Effector memory CD8-positive, alpha-beta T cell (primary cell): ENCODE results near the gene MYO5B.
A peak's percentile ranks its signal among the peaks of the same experiment; 100 is the strongest.
"Not testable (repeated sequence)": the region's sequence is repeated elsewhere in the genome, so short reads cannot be mapped to it uniquely, and the experiment has no call there.

Experiments used
- ATAC-seq: fragments of 150-1000 bp; cut with Tn5 transposase; replicated peaks from 2 replicates; pipeline ENCODE4 v1.10.0; 2021; ENCODE audit warnings: mild to moderate bottlenecking, moderate library complexity
- DNase-seq, 3 experiments: peaks; one replicate each; pipeline ENCODE4 v3.0.0; 2021
- H3K27ac Mint-ChIP-seq, 2 donors: one replicate each; pipeline ENCODE4 v1.8.0; 2022; ENCODE audit warnings: mild to moderate bottlenecking in 2 of 2, mixed read lengths in 2 of 2, moderate library complexity in 2 of 2
- H3K27me3 Mint-ChIP-seq, 2 donors: one replicate each; pipeline ENCODE4 v1.8.0; 2022; ENCODE audit warnings: mixed read lengths in 2 of 2
- H3K36me3 Mint-ChIP-seq: one replicate; pipeline ENCODE4 v1.8.0; 2022; ENCODE audit warnings: mild to moderate bottlenecking, moderate library complexity, mixed read lengths; ENCODE audit not compliant: insufficient read depth
- H3K4me1 Mint-ChIP-seq, 2 donors: one replicate each; pipeline ENCODE4 v1.8.0; 2022; ENCODE audit warnings: low read depth in 2 of 2, mixed read lengths in 2 of 2
- H3K4me3 Mint-ChIP-seq, 2 donors: one replicate each; pipeline ENCODE4 v1.8.0; 2022; ENCODE audit warnings: mild to moderate bottlenecking in 2 of 2, mixed read lengths in 2 of 2, moderate library complexity in 2 of 2
- H3K9me3 Mint-ChIP-seq, 2 donors: one replicate each; pipeline ENCODE4 v1.8.0; 2022; ENCODE audit warnings: mixed read lengths in 2 of 2

Gene MYO5B

GRCh38 chr18:49907346-49907929, 287.5 kb downstream of the MYO5B start:
- Mint-ChIP-seq H3K4me3 (no peak overlapping the region), H3K36me3 (no peaks in the 10 kb centered on the region), H3K27ac (no peak overlapping the region), H3K4me1 (no peaks in the 10 kb centered on the region), H3K27me3 (peaks cover 5 to 67% of the 10 kb centered on the region in 2 donors), H3K9me3 (no peaks in the 10 kb centered on the region)
- DNase-seq = no peak
- no peak for ATAC-seq

GRCh38 chr18:49905771-49906170, 289.2 kb downstream of the MYO5B start:
- DNase-seq (no peak), ATAC-seq (no peak)
- H3K4me3 Mint-ChIP-seq = no peak overlapping the region
- no peaks in the 10 kb centered on the region for H3K4me1 Mint-ChIP-seq
- H3K27ac Mint-ChIP-seq = no peak overlapping the region
- H3K36me3 Mint-ChIP-seq = no peaks in the 10 kb centered on the region
- peaks cover 11 to 74% of the 10 kb centered on the region in 2 donors for H3K27me3 Mint-ChIP-seq
- H3K9me3 Mint-ChIP-seq = no peaks in the 10 kb centered on the region

GRCh38 chr18:49904871-49905555, 289.9 kb downstream of the MYO5B start:
- H3K9me3 Mint-ChIP-seq = no peaks in the 10 kb centered on the region
- no peaks in the 10 kb centered on the region for H3K36me3 Mint-ChIP-seq
- H3K27ac Mint-ChIP-seq = no peak overlapping the region
- DNase-seq (no peak), ATAC-seq (no peak)
- H3K4me3 Mint-ChIP-seq = no peak overlapping the region
- no peaks in the 10 kb centered on the region for H3K4me1 Mint-ChIP-seq
- H3K27me3 Mint-ChIP-seq = peaks cover 18 to 79% of the 10 kb centered on the region in 2 donors

GRCh38 chr18:49901862-49902340, 293.0 kb downstream of the MYO5B start:
- Mint-ChIP-seq H3K36me3 (no peaks in the 10 kb centered on the region), H3K4me1 (no peaks in the 10 kb centered on the region), H3K9me3 (no peaks in the 10 kb centered on the region), H3K27ac (no peak overlapping the region), H3K27me3 (peaks cover 20 to 55% of the 10 kb centered on the region in 2 donors), H3K4me3 (no peak overlapping the region)
- ATAC-seq (no peak), DNase-seq (no peak)

- Mint-ChIP-seq H3K27ac (no peak overlapping the region), H3K36me3 (no peaks in the 10 kb centered on the region), H3K27me3 (peaks cover 30 to 56% of the 10 kb centered on the region in 2 donors), H3K9me3 (no peaks in the 10 kb centered on the region), H3K4me3 (no peak overlapping the region), H3K4me1 (no peaks in the 10 kb centered on the region)
- ATAC-seq = no peak
- DNase-seq = no peak
These were observed 295.2 kb downstream of the MYO5B start for GRCh38 chr18:49899657-49900330.

- ATAC-seq (peak; percentile 58), DNase-seq (peak; percentile 49 to 70 (median 54))
- H3K27me3 Mint-ChIP-seq = peaks cover 32 to 56% of the 10 kb centered on the region in 2 donors
- no peak overlapping the region for H3K27ac Mint-ChIP-seq
- no peaks in the 10 kb centered on the region for H3K9me3 Mint-ChIP-seq
- H3K36me3 Mint-ChIP-seq = no peaks in the 10 kb centered on the region
- no peak overlapping the region for H3K4me3 Mint-ChIP-seq
- no peaks in the 10 kb centered on the region for H3K4me1 Mint-ChIP-seq
These were observed 296.5 kb downstream of the MYO5B start for GRCh38 chr18:49898421-49898820.

GRCh38 chr18:49894517-49895226, 300.3 kb downstream of the MYO5B start:
- Mint-ChIP-seq H3K4me3 (no peak overlapping the region), H3K27ac (no peak overlapping the region), H3K9me3 (no peaks in the 10 kb centered on the region), H3K36me3 (no peaks in the 10 kb centered on the region), H3K27me3 (peaks cover 48 to 71% of the 10 kb centered on the region in 2 donors), H3K4me1 (no peaks in the 10 kb centered on the region)
- ATAC-seq = no peak
- no peak for DNase-seq

GRCh38 chr18:49893036-49893435, 301.9 kb downstream of the MYO5B start:
- ATAC-seq = no peak

GRCh38 chr18:49892148-49892924, 302.6 kb downstream of the MYO5B start:
- H3K27me3 Mint-ChIP-seq = peaks cover 48 to 85% of the 10 kb centered on the region in 2 donors
- no peak for DNase-seq
- no peaks in the 10 kb centered on the region for H3K9me3 Mint-ChIP-seq
- H3K4me1 Mint-ChIP-seq = no peaks in the 10 kb centered on the region
- H3K4me3 Mint-ChIP-seq = no peak overlapping the region
- no peaks in the 10 kb centered on the region for H3K36me3 Mint-ChIP-seq
- no peak overlapping the region for H3K27ac Mint-ChIP-seq
- ATAC-seq = no peak

More at GRCh38 chr18:49893036-49893435, 301.9 kb downstream of the MYO5B start:
- H3K4me1 Mint-ChIP-seq = no peaks in the 10 kb centered on the region
- DNase-seq = no peak
- H3K27me3 Mint-ChIP-seq = peaks cover 48 to 85% of the 10 kb centered on the region in 2 donors
- H3K4me3 Mint-ChIP-seq = no peak overlapping the region
- no peaks in the 10 kb centered on the region for H3K36me3 Mint-ChIP-seq
- no peaks in the 10 kb centered on the region for H3K9me3 Mint-ChIP-seq
- no peak overlapping the region for H3K27ac Mint-ChIP-seq

- ATAC-seq (no peak), DNase-seq (no peak)
- Mint-ChIP-seq H3K36me3 (no peaks in the 10 kb centered on the region), H3K27ac (no peak overlapping the region), H3K4me1 (no peaks in the 10 kb centered on the region), H3K4me3 (no peak overlapping the region), H3K27me3 (peaks cover 42 to 64% of the 10 kb centered on the region in 2 donors), H3K9me3 (no peaks in the 10 kb centered on the region)
These were observed 304.9 kb downstream of the MYO5B start for GRCh38 chr18:49890041-49890440.

GRCh38 chr18:49889552-49889951, 305.4 kb downstream of the MYO5B start:
- H3K36me3 Mint-ChIP-seq, DNase-seq, H3K9me3 Mint-ChIP-seq: not testable (repeated sequence)

GRCh38 chr18:49886891-49887764, 307.8 kb downstream of the MYO5B start:
- Mint-ChIP-seq H3K4me1 (no peaks in the 10 kb centered on the region), H3K4me3 (no peak overlapping the region), H3K27ac (no peak overlapping the region), H3K36me3 (no peaks in the 10 kb centered on the region), H3K27me3 (peaks cover 27 to 46% of the 10 kb centered on the region in 2 donors), H3K9me3 (no peaks in the 10 kb centered on the region)
- no peak for DNase-seq
- no peak for ATAC-seq

More at GRCh38 chr18:49889552-49889951, 305.4 kb downstream of the MYO5B start:
- not testable (repeated sequence) for H3K27ac Mint-ChIP-seq, H3K4me1 Mint-ChIP-seq, ATAC-seq, H3K4me3 Mint-ChIP-seq
- peaks cover 43 to 59% of the 10 kb centered on the region in 2 donors for H3K27me3 Mint-ChIP-seq
